NCI-H187 treated with DMSO at 0.1 percent for 48 hours (cell line): ENCODE data around the gene GNAQ.
A peak's percentile ranks its signal among the peaks of the same experiment; 100 is the strongest.
"Not testable (repeated sequence)": the region's sequence is repeated elsewhere in the genome, so short reads cannot be mapped to it uniquely, and the experiment has no call there.

Experiments
- DNase-seq: peaks from one replicate; lab custom pipeline; 2025; lab: John Stamatoyannopoulos, UW

The GNAQ gene

DNA sequence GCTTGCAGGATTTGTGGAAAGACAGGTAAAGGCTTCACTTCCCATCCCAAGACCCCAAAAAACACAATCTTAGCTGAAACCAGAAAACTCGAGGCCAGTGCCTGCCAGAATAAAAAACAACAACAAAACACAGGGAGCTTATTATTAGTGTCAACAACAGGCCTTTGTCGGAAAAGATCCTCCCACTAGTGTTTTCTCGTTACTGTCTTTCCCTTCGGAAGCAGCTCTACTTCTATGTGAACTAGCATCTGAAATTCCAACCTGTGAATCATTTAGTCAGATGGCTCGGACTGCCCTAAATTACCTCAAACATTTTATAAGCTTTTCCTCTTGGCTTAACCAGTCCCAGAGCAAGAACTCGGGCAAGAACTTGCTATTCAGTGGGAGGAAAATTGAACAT is 261.3 kb downstream of the GNAQ start:
- DNase-seq, result no peak

- no peak for DNase-seq
Observed at GRCh38 chr9:77769246-77769645, 262.4 kb downstream of the GNAQ start.

DNA sequence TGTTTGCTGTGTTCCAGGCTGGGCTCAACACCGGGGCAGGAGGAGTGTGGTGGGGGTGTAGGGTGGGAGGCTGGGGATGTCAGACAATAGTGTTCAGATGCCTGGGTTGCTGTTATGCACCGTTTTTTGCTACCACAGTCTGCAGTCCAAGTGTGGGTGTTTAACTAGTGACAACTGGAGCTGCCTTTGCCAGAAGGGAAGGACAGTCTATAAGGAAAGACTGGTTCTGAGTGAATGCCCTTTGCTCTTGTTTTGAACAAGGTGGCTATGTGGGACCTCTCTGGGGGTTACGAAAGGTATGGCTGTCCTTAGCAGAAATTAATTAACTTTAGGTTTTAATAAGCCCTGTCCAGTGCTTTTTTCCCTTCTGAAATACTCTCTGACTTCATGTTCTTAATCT is 265.0 kb downstream of the GNAQ start:
- no peak for DNase-seq

- DNase-seq, result no peak
Observed at GRCh38 chr9:77765781-77766259, 265.8 kb downstream of the GNAQ start.

- no peak for DNase-seq
Observed at GRCh38 chr9:77764894-77765780, 266.5 kb downstream of the GNAQ start.

DNA sequence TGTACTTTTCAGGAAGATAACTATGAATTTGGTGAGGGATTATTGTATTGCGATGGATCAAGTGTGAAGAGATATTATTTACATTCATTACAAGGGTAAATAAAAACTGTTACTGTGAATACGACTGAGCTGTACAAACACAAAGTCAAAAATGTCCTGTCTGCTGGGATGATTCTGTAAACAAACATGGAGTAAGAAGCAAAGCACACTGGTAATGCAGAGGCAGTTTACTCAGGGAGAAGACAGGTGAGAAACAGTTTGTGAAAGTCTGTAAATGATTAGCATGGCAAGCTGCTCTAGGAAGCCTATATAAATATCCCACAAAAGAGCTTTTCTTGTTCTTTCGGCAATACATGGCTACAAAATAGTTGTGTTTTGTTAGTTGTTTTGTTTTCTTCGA is 268.0 kb downstream of the GNAQ start:
- DNase-seq, result no peak

- DNase-seq, result not testable (repeated sequence)
Observed at GRCh38 chr9:77760919-77761318, 270.7 kb downstream of the GNAQ start.

- no peak for DNase-seq
Observed at GRCh38 chr9:77759391-77759790, 272.2 kb downstream of the GNAQ start.

GRCh38 chr9:77756449-77756848 is 275.2 kb downstream of the GNAQ start:
- DNase-seq, result no peak

DNA sequence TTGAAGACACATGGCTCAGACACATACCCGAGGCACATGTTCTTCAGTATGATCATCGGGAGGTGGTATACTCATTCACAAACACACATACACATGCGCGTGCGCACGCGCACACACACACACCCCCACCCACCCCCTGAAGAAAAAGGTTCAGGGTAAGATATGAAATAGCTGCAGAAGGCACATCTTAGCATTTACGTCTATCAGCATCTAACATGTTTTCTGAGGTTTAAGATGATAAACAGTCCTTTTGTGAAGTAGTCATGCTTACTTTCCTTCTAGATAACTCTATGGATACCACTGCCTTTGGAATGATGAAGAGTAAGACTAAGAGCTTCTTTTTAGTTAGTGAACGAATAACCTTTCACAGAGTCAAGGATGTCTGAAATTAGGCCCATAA is 278.4 kb downstream of the GNAQ start:
- DNase-seq, result no peak

GRCh38 chr9:77752554-77752953 is 279.1 kb downstream of the GNAQ start:
- DNase-seq, result no peak

DNA sequence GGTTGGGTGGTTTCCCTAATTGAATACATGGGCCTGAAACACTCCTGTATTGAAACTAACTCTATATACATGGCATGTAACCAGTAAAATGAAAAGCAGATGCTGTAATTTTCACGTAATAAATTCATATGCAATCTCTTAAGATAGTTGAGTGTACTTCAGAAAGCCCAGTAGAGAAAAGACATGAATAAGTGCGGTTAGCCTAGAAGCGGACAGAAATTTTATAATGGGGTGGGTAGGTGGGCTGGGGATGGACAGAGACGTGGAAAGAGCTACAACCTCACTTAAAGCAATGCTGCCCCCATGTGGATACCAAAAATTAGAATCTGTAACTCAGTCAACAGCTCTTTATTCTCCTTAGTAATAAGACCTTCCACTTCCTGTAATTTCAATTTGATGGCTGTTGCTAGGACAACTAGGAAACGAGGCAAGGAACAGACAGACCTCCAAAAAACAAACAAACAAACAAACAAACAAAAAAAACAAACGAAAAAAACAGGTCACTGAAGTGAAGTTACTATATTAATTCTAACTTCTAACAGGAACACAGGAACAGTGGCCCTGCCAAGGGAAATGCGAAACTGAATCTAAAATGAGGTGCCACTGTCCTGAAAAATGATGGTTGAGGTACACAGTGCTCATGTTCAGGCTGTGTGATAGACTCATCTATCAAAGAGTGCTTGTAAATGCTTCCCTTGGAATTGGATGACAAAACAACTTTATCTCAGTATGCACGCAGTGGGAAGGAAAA is 280.1 kb downstream of the GNAQ start:
- peak; percentile 44 for DNase-seq

DNA sequence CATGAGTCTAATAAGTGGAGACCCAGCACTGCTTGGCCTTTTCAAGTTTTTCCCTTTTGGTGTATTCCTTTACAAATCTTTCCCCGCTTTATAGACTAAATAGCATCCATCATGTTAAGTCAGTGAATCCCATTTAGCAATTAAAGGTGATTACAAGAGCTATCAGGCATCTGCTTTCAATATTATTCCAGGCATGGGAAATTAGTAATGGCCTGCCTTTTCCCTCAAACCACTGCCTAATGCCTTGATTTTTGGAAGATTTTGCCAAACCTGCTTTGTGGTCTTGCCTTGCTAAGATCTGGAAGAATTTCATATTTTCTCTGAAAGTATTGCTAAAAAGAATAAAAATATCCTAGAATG is 280.6 kb downstream of the GNAQ start:
- DNase-seq, result no peak

GRCh38 chr9:77750284-77750683 is 281.3 kb downstream of the GNAQ start:
- no peak for DNase-seq

DNA sequence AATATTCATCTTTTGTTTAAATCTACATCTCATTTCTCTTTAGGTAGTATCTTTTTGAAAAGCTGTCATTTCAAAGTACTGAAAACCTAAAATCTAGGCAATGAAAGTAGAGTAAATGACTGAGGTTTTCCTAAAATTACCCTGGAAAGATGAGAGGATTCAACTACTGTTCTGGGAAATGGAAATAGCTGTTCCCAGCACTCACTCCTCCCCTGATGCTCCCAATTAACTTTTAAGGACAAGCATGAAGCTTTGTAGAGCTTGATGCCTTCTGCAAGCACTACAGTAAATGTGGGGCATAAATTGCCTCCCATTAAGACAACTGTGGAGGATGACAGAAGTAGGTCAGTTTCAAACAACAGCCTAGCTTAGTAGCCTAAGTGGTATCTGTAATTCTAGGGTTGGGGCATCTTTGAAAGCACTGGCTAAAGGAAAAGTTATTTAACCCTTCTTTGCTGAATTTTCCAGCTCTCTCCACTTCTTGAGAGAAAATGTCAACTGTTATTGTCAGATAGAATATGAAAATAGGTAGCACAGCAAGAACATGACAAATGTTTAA is 283.3 kb downstream of the GNAQ start:
- DNase-seq, result no peak

DNA sequence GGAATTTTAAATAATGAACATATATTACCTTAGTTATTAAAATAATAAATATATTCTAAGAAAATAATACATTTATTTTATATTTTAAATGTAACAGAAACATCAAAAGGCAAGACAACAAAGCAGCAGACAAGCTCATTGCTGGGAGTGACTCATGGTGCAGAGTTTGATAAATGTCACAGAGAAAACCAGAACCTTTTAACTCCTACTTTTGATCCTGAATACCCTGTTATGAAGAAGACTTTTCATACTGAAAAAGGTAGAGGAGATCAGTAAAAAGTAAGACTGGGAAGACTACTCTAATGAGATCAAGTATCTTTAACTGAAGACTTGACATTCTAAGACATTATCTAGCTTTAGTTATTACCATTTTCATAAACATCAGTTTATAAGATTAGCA is 284.4 kb downstream of the GNAQ start:
- DNase-seq, result no peak

DNA sequence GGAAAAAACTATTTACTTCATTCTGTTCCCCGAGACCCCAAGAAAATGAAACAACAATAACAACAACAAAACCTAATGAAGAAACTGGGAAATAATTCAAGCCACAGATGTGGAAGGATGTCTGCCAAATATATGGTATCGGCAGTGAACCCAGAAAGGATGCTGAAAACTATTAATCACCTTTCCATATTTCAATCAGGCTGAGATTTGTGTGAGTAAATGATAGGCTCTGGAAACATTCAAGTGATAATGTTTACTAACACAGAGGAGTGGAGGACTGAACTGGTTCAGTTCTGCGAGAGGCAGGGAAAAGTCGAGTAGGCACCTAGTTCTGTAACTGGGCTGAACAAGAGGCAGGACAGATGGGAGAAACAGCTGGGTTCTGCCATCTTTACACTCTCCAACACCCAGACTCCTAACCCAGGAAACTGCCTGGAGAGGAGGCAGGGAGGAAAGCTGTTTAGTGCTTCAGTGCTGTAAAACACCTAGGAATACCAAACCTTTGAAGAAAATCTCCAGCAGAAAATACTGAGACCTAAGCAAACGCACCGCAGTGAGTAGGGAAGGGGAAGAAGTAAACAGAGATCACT is 286.7 kb downstream of the GNAQ start:
- DNase-seq, result no peak

GRCh38 chr9:77743386-77743785 is 288.2 kb downstream of the GNAQ start:
- DNase-seq, result no peak

GRCh38 chr9:77738932-77739331 is 292.7 kb downstream of the GNAQ start:
- DNase-seq, result no peak

DNA sequence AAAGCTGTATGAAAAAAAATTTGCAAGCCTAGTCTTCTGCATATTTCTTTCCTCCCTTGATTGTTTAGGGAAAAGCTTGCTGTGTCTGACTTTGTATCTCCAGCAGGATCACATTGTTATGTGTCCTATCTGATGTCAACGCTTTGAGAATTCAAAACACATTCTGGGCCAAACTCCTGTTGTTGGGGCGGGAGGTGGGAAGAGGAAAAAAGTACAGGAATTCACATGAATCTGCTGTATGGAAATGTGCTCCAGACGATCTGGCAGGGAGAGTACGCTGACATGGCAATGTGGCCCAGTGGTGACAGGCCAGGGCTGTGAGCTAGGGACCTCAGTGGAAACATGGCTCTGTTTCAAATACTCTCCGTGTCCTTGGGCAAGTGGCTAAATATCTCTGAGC is 296.1 kb downstream of the GNAQ start:
- no peak for DNase-seq

DNA sequence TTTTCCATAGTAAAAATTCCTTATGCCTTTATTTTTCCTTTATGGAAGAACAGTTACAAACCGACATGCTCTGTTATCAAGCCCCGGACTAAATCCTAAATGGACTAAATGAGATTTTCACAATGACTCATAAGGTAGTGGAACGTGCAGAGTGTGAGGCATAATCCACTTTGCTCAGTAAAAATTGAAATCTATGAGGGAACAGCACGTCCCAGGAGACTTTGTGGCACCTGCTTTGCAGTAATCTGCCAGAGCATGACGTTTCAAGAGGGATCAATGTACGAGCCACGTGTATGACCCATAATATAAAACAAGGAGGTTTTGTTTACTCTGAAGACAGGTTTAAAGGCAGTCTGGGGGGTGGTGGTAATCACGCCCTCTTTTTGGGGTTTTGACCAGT is 299.7 kb downstream of the GNAQ start:
- peak; percentile 73 for DNase-seq

- DNase-seq, result peak; percentile 23
Observed at GRCh38 chr9:77731008-77731698, 300.5 kb downstream of the GNAQ start.
